NCI-H345 treated with DMSO at 0.1 percent for 48 hours (cell line): ENCODE data around the gene PREP.

Experiments used
- DNase-seq: peaks from one replicate; lab custom pipeline; 2025; ENCODE audit not compliant: unreplicated experiment; lab: John Stamatoyannopoulos, UW

The PREP gene

DNA sequence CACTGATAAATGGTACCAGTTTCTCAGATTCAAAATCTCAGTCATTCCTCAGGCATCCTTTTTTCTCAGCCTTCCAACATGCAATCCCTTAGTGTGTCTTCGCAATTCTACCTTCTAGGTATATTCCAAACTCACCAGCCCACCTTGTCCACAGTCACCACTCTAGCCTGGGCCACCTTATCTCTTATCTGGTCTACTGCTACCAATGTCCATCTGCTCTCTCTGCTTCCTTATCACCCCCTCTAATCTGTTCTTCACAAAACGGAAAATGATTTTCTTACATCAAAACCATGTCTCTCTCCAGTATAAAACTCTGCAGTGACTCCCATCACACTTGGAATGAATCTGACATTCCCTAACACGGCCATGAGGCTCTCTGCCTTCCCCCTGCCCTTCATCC is 91.9 kb downstream of the PREP start:
- no peak for DNase-seq

GRCh38 chr6:105310371-105310770 is 92.5 kb downstream of the PREP start:
- no peak for DNase-seq

DNA sequence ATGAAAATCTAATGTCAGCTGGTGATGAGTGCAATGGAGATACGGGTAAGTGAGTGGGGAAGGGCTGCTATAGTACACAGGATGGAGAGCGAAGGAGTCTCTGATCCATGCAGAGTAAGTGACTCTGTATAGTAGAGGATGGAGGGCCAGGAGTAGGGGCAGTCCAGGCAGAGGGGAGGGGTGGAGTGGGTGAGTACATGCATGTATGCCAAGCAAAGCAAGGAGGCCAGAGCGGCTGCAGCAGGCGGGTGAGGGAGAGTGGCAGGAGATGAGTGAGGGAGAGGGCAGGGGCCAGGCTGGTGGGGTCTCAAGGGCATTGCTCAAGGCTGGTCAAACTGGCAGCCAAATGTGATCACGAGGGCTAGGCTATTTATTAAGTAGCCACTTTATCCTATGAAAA is 94.0 kb downstream of the PREP start:
- DNase-seq = no peak

- DNase-seq = no peak
These were observed 97.4 kb downstream of the PREP start for GRCh38 chr6:105305521-105305920.

DNA sequence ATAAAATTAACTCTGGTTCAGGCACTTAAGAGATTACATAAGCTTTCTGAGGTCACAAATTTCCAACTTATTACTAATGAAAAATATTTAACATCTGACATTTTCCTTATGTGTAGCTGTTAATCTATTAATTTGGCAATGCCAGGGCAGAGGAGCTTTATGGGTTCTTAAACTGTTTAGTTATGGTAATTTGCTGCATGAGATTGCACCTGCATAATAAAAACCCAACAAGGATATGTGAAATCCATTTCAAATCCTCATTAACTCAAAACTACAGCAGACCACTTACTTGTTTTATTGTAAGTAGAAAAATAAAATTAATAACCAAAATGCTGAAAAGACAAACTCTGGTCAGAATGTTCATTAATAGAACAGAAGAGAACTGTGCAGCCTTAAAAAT is 98.1 kb downstream of the PREP start:
- no peak for DNase-seq

- DNase-seq = no peak
These were observed 98.5 kb downstream of the PREP start for GRCh38 chr6:105304366-105304765.

- no peak for DNase-seq
These were observed 100.2 kb downstream of the PREP start for GRCh38 chr6:105302617-105303128.

GRCh38 chr6:105301756-105302616 is 100.9 kb downstream of the PREP start:
- no peak for DNase-seq

- no peak for DNase-seq
These were observed 101.8 kb downstream of the PREP start for GRCh38 chr6:105301072-105301503.

- no peak for DNase-seq
These were observed 102.8 kb downstream of the PREP start for GRCh38 chr6:105300090-105300489.

DNA sequence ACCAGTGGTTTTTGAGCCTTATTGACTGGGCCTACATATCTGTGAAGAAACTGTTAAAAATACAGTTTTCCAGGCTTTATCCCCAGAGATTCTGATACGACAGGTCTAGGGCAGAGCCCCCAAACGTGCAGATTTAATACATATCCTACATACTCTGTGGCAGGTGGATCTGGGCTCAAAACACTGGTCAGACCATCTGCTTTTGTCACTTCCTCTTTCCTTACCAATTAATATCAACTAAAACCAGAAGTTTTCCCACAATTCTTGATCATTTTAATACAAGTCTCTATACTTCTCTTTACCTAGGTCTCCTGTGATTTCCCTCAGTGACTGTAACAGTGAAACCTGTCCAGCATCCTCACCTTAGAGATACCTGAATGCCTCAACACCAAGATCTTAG is 108.8 kb downstream of the PREP start:
- DNase-seq = no peak

GRCh38 chr6:105292689-105293339 is 110.1 kb downstream of the PREP start:
- no peak for DNase-seq

GRCh38 chr6:105291525-105291924 is 111.4 kb downstream of the PREP start:
- DNase-seq = no peak

DNA sequence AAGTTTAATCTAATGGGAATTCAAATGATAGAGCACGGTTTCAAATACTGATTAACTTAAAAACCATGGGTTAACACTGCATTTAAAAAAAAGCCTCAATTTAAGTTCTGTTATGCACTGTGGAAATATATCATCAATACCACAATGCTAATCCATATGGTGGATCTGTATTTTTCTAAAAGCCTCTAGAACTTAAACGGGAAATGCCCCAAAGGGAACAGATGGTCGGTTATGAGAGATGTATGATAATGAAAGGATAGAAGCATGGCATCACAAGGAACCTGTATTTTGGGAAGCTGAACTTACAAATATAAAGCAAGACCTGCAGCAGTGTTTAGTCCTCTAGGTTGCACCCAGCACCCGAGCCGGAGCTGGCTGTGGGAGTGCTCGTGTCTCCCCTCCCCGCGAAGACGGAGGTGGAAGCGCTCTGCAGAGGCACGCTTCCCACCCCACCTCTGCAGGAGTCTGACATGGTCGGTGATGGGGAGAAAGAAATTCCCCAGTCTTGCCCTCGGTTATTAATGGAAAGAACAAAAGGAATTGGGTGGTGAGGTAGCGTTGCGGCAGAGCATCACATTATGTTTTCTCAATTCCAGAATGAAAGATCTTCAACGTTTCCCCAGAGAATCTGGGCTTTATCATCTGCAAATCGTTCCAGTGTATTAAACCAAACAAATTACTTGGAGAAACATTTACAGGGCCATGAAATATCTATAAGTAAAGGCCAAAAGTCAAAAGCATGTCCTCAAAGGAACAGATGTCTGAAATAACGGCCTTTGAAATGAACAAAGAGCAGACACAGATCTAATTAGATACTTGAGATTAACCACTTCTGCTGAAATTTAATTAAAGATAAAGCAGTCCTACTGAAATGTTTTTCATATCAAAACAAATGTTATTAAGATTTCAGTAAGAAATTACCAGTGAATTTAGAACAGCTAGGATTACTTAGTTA is 120.0 kb downstream of the PREP start:
- no peak for DNase-seq

- DNase-seq = no peak
These were observed 122.8 kb downstream of the PREP start for GRCh38 chr6:105280033-105280432.

- no peak for DNase-seq
These were observed 123.4 kb downstream of the PREP start for GRCh38 chr6:105279463-105279862.

DNA sequence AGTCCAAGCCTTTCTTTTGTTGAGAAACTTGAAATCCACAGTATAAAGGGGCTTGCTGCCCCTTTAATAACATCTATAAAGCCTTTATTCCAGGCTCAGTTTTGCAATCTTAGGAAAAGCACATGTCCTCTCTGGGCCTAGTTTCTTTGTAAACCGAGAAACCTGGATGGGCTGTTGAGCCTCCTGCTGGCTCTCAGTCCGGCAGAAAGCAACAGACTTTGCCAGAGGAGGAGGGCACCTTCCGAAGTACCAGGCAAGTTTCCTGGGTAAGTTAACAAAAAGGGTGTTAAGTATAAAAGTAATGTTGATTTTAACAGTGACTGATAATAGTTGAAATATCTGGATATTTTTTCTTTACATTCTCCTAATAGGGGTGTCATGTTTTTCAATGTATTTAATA is 124.1 kb downstream of the PREP start:
- DNase-seq = no peak

DNA sequence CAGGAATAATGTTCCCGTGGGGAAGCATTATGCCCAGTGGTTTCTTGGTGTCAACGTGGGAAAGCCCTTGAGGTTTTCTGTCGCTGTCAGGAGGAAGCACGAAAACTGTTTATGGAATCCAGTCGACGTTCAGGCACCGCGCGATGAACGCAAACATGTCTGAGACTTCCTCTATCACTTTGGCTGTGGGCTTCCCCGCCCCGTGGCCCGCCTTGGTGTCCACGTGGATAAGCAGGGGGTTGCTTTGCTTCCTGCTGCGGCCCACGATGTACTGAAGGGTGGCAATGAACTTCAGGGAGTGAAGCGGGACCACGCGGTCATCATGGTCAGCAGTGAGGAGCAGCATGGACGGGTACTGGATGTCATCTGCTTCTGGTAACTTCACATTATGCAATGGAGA is 124.8 kb downstream of the PREP start:
- DNase-seq = no peak

- no peak for DNase-seq
These were observed 126.5 kb downstream of the PREP start for GRCh38 chr6:105276374-105276773.

DNA sequence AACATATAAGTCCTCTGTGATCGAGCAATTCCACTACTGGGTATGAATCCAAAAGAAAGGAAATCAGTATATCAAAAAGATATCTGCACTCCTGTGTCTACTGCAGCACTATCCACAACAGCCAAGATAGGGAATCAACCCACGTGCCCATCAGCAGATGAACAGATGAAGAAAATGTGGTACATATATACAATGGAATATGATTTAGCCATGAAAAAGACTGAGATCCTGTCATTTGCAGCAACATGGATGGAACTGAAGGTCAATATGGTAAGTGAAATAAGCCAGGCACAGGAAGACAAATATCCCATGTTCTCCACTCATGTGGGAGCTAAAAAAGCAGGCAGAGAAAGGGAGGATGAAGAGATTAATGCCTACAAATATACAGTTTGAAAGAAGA is 127.3 kb downstream of the PREP start:
- no peak for DNase-seq

GRCh38 chr6:105274678-105275077 is 128.2 kb downstream of the PREP start:
- DNase-seq = no peak
